ENCODE data around the gene SND1. TPM values are rescaled to one million over a fixed set of nuclear protein-coding genes. Genes with fewer than 3 reads are reported as not detected.

Gene SND1
- total and polyA plus RNA-seq, 2 of the 4 experiments (the other 2 are of a cell fraction) = 154 to 294 TPM

DNA sequence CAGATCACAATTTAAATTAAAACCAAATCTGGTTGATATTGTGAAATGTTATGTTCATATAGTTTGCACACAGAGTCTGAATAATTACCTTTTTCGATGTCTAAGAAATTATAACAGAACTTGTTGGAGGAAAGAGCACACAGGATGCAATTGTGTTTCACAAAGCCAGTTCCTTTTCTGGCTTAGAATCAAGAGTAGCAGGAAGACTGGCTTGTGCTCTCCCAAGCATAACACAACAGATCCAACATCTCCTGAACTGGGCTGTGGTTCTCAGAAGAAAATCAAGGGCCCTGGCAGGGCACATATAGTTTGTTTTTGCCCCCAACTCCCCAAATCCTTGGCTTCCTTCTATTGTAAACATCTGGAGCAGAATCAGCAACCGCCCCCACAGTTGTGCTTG lies 316.6 kb downstream of the SND1 start:
- dilution Hi-C loops (cut with HindIII; ENCODE audit: low sequenced_read_pairs, unreplicated experiment) = no loop called here
- ChIA-PET CTCF (no interaction called here), POLR2A (ENCODE audit: unreplicated experiment) (no interaction called here)
- H2BK20ac ChIP-seq (ENCODE audit: low read depth, low read length) = no peak overlapping the region
- H3K4me2 ChIP-seq (ENCODE audit: low read depth, low read length) = no peak overlapping the region
- no peak overlapping the region for H3K56ac ChIP-seq (ENCODE audit: extremely low read depth, insufficient read depth, low read length)
- no TSS peak for BruUV-seq (replicated peaks)
- H2BK120ac ChIP-seq (ENCODE audit: low read depth, low read length) = no peak overlapping the region
- no peak overlapping the region for H4K5ac ChIP-seq (ENCODE audit: low read depth, low read length)
- H3K27me3 ChIP-seq (ENCODE audit: control insufficient read depth, insufficient read depth, low read length) = no peaks in the 10 kb centered on the region
- peaks cover 2% of the 10 kb centered on the region; the same call in 1 of the 2 replicates for H3K36me3 ChIP-seq (ENCODE audit: control insufficient read depth, insufficient read depth, low read length)
- WGBS, 2 experiments (ENCODE audit: extremely low coverage in 2 of 2, insufficient read length in 1 of 2) = no CpG with 5 or more reads among the region's 2 CpGs
- H3K27ac ChIP-seq (ENCODE audit: insufficient read depth, low read length) = no peak overlapping the region
- no peak overlapping the region for H2AK5ac ChIP-seq (ENCODE audit: low read depth, low read length)
- no peak overlapping the region for H4K91ac ChIP-seq (ENCODE audit: insufficient read depth, low read depth, low read length)
- H3K9ac ChIP-seq (ENCODE audit: low read depth, low read length) = no peak overlapping the region
- in situ Hi-C loops (cut with MboI; ENCODE audit: low sequenced_read_pairs) = no loop called here
- H3K4me3 ChIP-seq (ENCODE audit: insufficient read depth, low read depth, low read length) = no peak overlapping the region
- no peak overlapping the region for H2BK15ac ChIP-seq (ENCODE audit: low read depth, low read length)
- H3K18ac ChIP-seq (ENCODE audit: low read depth, low read length) = no peak overlapping the region
- ATAC-seq (ENCODE audit: low read depth) (peak; percentile 24; the same call in 1 of the 2 replicates), DNase-seq (no peak)
- no peaks in the 10 kb centered on the region for H3K9me3 ChIP-seq (ENCODE audit: control insufficient read depth, insufficient read depth, low read length)
- H3K23ac ChIP-seq (ENCODE audit: low read depth, low read length) = no peak overlapping the region
- intact Hi-C loops (cut with micrococcal nuclease) = no loop called here
- H4K20me1 ChIP-seq (ENCODE audit: insufficient read depth, low read length) = peaks cover 10% of the 10 kb centered on the region; the same call in 1 of the 2 replicates
- no peak overlapping the region for H2AK9ac ChIP-seq (replicated peaks; ENCODE audit: low read depth, low read length, poor library complexity)
- no peak overlapping the region for H3K14ac ChIP-seq (replicated peaks; ENCODE audit: low read depth, low read length)
- H2AFZ ChIP-seq (replicated peaks; ENCODE audit: low read length, poor library complexity) = no peak overlapping the region
- H3K79me1 ChIP-seq (ENCODE audit: low read depth in 1 of 2, low read length in 2 of 2) = peaks cover 16 to 31% of the 10 kb centered on the region in 2 experiments
- H3K9me1 ChIP-seq (ENCODE audit: insufficient read depth, low read length) = peaks cover 10% of the 10 kb centered on the region
- H3K4ac ChIP-seq (ENCODE audit: low read depth, low read length) = no peak overlapping the region
- TF ChIP-seq RFX5 (IDR thresholded peaks at IDR 0.05; ENCODE audit: low read depth, low read length) = no peak
- no peak for TF ChIP-seq MXI1 (IDR thresholded peaks at IDR 0.05; ENCODE audit: borderline replicate concordance, low read depth, low read length)
- peak; percentile 16; the same call in 1 of the 2 replicates for TF ChIP-seq CEBPB (IDR thresholded peaks at IDR 0.05; ENCODE audit: low read depth, low read length)
- no peak for TF ChIP-seq POLR2A (IDR thresholded peaks at IDR 0.05; ENCODE audit: low read depth, low read length)
- H4K8ac ChIP-seq (ENCODE audit: low read depth in 2 of 2, low read length in 2 of 2) = no peak overlapping the region
- H3K4me1 ChIP-seq (ENCODE audit: control insufficient read depth, insufficient read depth, low read length) = peaks cover 2% of the 10 kb centered on the region; the same call in 1 of the 2 replicates
- no peak overlapping the region for H2BK5ac ChIP-seq (ENCODE audit: low read depth, low read length, poor library complexity, severe bottlenecking)
